HG03460 (cell line): Measurements from ENCODE around the gene P2RX2.

ENCODE experiments used
- ATAC-seq: cut with Tn5 transposase; IDR thresholded peaks from one replicate; pipeline ENCODE4 v1.9.1; 2021; ENCODE audit not compliant: unreplicated experiment

The P2RX2 gene

GRCh38 chr12:132635076-132635955, 16.7 kb downstream of the P2RX2 start:
- no peak for ATAC-seq

DNA sequence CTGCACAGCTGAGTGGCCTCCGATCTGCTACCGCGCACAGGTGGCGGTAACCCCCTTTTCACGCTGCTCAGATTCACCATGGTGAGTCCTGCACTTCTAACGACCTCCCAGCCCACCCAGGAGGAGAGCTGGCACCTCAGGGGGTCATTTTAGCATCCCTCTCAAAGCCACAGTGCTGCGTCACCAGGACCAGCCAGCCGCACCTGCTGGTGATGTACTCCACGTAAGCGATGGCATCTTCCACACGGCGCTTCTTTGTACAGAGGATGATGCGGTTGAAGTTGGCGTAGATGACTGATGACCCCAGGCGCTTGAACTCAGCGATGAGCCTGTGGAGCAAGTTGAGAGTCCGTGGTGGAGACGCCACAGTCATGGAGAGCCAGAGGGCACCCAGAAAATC, 19.2 kb downstream of the P2RX2 start:
- ATAC-seq = no peak

GRCh38 chr12:132638541-132639408, 20.2 kb downstream of the P2RX2 start:
- ATAC-seq = no peak

DNA sequence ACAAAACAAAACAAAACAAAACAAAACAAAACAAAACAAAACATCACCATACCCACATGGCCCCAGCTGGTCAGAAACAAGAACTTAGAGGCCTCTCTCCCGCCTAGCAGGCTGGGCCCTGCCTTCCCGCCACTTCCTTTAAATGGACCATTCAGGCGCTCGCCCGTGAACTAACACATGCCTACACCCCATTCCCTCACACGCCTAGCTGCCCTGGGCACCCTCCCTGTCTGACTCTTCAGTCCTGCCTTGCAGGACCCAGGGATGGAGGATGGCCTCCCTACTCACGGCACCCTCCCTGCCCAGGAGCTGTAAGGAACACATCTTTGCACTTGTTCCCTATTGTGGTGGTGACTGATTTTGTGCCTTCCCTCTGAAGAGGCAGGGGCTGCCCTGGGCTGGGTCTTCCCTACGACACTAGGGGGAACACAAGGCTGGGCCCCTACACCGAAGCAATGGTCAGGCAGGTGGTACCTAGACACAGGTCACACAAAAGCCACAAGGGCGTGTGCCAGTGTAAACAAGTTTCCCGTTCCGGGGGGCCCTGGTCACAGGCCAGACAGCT, 21.5 kb downstream of the P2RX2 start:
- ATAC-seq = no peak

GRCh38 chr12:132640936-132641335, 22.4 kb downstream of the P2RX2 start:
- ATAC-seq = no peak

GRCh38 chr12:132641811-132642650, 23.5 kb downstream of the P2RX2 start:
- ATAC-seq = no peak

DNA sequence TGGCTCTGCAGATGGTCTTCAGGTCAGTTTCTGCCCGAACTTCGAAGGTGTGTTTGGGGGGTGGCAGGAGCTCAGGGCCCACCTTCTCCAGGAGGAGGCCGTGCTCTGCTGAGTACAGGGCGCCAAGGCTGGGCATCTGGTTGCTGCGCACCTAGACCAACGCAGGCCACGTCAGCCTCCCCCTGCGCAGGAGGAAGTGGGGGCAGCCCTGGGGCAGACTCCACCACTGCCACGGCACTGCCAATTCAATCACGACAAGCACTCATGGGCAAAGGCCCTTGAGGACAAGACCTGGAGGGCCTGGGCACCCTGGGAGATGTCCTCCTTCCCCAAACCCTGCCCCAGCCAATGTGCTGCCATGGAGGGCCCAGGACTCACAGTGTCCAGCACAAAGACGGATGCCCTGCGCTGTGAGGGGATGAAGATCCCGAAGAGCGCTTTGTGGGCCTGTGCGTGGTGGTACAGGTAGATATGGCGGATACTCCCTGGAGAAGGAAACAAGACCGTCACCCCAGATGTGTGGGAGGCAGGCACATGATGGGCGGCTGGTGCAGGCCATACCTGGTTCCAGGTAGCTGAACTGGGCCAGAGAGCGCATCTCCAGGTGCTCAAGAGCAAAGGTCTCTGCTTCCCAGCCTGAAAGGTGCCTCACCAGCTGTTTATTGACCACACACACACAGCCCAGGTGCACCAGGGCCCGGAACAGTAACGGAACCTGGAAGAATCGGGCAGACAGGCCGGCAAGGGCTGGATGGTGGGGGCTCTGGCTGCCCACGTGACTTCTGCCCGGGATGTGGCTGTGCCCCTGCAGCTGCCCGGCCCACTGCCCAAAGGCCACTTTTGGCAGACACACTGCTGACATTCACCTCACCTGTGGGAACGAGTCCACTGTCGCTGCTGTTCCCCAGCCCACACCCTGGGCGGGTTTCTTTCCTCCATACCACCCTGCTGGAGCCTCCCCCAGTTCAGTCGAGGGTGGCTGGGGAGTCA, 24.6 kb downstream of the P2RX2 start:
- no peak for ATAC-seq

DNA sequence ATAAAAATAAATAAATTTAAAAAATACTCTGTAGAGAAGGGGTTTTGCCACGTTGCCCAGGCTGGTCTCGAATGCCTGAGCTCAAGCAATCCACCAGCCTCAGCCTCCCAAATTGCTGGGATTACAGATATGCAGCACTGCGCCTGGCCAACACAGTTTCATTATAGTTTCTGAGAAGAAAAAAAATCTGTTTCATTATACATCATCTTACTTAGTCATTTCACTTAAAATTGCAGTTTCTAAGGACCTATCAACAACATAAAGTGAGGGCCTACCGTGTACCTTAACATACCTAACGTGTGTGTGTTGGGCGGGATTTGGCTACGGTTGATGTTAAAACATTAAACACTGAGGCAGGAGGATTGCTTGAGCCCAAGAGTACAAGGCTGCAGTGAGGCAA, 28.3 kb downstream of the P2RX2 start:
- ATAC-seq = no peak

DNA sequence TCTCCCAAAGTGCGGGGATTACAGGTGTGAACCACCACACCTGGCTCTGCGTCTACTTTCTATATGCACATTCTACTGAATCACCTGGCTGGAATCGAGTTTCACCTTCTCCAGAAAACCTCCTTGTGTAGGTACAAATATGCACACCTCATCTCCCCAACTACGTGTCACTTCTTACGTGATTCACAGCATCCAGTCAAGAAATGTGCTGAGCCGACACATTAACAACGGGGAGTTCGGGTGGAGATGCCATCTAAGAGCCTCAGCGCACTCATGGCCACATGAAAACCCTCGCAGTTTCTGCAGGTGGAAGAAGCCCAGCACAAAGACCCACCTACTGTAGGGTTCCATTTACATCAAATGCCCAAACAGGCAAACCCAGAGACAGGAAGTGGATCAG, 29.3 kb downstream of the P2RX2 start:
- no peak for ATAC-seq

GRCh38 chr12:132648616-132649225, 30.1 kb downstream of the P2RX2 start:
- ATAC-seq = no peak

DNA sequence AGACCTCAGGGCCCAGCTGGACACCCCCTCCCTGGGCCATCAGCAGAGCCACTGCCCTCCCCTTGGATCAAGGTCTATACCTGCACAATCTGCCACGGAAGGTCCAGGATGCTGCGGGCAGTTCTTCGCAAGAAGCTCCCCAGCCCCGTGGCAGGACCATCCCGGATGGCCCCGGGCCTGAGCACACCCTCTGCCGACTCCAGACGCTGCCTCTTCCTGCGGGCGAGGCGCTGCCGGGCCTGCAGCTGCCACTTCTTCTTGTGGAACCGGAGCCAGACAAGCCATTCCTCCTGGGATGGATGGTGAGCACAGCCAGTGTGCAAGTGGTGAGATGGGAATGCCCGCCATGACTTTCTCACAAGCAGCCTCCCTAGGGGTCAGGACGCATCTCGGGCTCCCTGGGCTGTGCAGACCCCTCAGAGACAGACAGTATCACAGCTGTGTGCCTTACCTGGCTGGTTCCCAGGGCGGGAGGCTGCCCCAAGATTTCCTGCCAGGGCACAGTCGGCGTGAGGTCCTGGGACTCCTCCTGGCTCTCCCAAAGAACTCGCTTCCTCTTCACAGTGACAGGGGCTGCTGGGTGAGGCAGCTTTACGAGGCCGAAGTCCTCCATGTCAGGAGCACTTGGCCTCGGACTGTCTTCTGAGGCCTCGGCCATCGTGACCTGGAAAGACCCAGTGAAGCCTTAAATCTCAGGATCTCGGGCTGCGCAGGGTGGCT, 30.8 kb downstream of the P2RX2 start:
- no peak for ATAC-seq

DNA sequence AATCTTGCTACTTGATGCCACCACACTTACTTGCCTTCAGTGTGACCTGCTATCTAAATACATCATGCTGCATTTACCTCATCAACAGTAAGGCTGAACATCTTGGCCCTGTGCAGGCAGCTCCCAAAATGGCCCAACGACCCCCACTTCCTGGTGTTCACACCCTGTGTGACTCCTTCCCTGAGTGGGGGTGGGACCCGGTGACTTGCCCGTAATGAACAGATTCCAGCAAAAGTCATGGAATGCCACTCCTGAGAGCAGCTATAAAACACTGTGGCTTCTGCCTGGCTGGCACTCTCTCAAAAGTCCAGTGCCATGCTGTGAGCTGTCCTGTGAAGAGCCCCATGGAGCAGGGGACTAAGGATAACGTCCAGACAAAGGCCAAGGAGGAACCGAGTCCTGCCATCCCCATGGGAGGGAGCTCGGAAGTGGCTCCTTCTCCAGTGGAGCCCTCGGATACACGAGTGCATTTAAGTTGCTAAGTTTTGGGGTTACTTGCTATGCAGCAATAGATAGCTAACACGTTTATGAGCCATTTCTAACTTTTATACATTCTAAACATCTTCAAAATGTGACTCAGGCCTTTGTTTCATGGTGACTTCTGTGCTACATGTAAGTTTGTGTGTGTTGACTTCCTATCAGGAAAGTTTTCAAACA, 33.0 kb downstream of the P2RX2 start:
- no peak for ATAC-seq

GRCh38 chr12:132653567-132654290, 35.2 kb downstream of the P2RX2 start:
- no peak for ATAC-seq

- ATAC-seq = no peak
Measured at GRCh38 chr12:132657004-132657727, 38.6 kb downstream of the P2RX2 start.

DNA sequence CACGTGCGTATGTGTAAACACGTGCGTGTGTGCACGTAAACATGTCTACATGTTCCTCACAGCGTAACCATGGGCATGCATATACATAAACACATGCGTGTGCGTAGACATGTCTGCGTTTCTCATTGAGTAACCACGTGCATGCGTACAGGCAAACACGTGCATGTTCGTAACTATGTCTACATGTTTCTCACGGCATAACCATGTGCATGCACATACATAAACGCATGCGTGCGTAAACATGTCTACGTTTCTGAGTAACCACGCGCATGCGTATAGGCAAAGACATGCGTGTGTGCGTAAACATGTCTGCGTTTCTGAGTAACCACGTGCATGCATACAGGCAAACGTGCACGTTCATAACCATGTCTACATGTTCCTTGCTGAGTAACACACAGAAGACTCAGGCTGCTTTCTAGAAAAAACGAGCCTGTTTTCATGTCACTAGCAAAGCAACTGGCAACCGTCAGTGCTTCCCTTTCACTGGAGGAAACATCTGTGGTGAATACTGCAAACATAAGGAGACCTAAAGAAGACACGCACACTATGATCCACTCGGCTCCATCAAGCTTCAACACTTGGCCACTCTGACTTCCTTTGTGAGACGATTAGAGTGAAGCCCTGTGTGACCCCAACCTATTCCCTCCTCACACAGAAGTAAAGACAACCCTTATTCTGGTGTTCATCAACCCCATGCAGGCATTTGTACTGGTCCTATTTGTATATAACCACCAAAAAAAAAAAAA, 39.7 kb downstream of the P2RX2 start:
- ATAC-seq = no peak

GRCh38 chr12:132659146-132659545, 40.6 kb downstream of the P2RX2 start:
- no peak for ATAC-seq
